ENCODE measurements around the gene TMPRSS11A.
A peak's percentile ranks its signal among the peaks of the same experiment; 100 is the strongest.

The TMPRSS11A gene, protein sequence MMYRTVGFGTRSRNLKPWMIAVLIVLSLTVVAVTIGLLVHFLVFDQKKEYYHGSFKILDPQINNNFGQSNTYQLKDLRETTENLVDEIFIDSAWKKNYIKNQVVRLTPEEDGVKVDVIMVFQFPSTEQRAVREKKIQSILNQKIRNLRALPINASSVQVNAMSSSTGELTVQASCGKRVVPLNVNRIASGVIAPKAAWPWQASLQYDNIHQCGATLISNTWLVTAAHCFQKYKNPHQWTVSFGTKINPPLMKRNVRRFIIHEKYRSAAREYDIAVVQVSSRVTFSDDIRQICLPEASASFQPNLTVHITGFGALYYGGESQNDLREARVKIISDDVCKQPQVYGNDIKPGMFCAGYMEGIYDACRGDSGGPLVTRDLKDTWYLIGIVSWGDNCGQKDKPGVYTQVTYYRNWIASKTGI

DNA sequence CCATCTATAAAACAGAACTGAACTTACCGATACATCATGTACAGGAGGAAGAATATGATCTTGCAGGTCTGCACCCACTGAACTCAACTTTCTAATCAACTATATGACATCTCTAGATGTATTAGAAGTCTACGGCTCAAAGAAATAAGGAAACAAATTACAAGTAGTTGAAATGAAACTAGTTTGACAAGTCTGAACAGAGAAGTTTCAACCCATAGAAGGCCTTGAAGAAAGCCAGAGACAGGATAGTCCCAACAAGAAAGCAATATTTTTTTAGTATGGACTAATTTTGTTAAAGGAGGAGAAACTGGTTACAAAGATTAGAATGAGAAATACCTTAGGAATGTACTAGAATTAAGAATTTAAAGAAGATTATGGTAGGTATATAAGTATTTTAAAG lies at the start of gene TMPRSS11A:
TMPRSS11A (minus strand) TSS at position 138 of the 400 bp plus-strand sequence; CDS start at position 38, 100 bp downstream.
- no peak for DNase-seq

DNA sequence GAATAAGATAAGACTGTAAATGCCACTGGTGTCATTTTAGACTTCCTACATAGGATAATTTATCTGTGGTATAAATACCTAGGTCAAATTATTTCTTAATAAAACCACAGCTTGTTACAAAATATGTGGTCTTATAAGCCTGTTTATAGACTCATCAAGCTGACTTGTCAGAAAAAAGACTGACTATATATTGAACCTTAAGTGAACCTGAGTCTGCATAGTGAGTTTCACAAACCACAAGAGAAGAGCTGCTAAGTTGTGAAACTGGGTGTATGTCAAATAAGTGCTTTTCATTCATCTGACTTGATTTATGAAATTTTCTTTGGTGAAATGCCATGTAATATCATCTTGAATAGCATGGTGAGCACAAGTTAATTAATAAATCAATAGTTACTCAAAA lies 48.4 kb upstream of the TMPRSS11A start:
- no peak for DNase-seq

DNA sequence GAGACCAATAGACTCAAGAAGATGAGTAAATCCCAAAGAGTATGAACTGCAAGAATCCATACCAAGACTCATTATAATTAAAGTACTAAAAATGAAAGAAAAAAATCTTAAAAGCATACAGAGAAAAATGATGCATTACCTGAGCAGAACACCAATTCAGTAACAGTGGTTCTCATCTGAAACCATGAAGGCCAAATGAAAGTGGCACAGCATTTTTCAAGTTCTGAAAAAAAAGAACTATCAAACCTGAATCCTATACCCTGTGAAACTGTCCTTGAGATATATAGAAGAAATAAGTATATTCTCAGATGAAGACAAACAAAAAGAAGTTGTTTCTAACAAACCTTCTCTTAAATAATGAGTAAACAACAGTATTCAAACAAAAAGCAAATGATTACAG lies 39.6 kb upstream of the TMPRSS11A start:
- DNase-seq = no peak

DNA sequence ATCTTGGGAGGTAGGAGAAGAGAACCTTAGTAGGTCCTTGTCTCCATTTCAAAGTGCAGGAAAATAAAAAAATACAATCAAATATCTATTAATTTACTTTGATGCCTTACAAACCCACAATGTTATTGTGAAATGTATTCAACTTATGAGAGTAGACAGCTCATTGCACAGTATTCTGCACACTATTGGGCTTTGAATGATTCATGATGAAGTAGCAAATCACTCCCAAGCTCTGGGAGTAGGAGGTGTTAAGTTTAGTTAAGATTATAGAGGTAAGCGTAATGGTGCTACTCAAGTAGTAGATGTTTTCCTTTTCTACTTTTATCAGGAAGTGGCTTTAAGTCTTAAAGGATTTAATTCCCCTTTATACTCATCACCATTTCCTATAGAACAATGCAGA lies 32.8 kb upstream of the TMPRSS11A start:
- no peak for DNase-seq

DNA sequence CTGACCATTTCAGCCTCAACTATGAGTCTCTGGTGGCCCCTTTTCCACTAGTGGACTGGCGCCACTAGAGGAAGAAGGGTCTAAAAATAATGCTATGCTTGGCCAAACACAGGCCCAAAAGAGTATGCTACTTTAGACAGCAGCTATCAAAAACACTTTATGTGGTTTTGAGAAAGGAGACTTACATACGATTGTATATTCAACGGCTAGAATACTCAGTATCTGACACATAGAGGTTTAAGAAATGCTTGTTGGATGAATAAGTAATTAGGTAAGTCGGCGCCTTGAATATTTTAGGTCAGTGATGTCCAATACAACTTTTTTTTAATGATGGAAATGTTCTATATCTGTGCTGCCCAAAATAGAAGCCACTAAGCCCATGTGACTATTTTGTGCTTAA lies 25.7 kb upstream of the TMPRSS11A start:
- no peak for DNase-seq

DNA sequence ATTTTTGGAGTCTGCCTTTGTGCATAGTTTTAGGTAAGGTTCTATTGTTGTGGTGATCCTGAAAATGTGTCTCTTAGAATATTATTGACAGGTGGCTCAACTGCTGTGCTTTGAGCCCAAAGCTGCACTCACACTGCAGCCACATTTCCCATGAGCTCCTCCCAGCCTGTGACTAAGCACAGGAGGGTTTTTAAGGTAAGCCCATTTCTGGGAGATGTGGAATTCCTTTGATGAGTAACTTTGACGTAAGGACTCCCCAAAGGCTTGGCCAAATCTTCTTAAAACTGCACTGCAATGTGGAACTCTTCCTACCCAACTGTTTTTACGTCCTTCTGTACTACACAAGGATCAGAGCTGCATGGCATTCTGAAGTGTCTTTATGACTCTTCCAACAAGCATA lies 20.0 kb upstream of the TMPRSS11A start:
- no peak for DNase-seq

DNA sequence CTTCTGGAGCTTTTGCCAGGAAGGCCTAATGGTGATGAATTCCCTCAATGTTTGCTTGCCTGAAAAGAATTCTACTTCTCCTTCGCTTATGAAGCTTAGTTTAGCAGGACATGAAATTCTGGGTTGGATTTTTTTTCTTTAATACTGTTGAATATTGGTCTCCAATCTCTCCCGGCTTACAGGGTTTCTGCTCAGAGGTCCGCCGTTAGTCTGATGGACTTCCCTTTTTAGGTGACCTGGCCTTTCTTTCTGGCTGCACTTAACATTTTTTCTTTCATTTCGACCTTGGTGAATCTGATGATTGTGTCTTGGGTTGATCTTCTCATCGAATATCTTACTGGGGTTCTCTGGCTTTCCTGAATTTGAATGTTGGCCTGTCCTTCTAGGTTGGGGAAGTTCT lies 17.2 kb upstream of the TMPRSS11A start:
- no peak for DNase-seq

DNA sequence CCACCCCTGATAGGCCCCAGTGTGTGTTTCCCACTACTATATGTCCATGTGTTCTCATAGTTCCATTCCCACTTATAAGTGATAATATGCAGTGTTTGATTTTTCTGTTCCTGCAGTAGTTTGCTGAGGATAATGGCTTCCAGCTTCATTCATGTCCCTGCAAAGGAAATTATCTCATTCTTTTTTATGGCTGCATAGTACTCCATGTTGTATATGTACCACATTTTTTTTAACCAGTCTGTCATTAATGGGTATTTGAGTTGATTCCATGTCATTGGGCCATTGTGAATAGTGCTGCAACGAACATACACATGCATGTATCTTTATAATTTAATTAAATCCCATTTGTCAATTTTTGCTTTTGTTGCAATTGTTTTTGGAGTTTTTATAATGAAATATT lies 10.3 kb upstream of the TMPRSS11A start:
- DNase-seq = no peak

DNA sequence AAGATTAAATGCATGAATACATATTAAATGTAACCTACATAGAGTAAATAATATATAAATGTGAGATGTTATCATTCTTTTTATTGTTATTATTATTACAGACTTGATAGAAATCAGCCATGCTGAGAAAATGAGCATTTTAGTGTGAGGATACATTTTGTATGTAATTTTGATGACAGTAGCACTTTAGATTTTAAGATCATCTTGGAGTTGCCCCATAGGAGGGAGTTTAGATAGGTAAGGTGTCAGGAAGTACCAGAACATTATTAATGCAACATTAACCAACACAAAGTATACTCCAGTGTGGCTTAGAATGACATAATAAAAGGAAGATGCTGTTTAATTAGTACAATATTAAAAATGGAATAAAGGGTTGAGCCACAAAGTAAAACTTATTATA lies 8.4 kb downstream of the TMPRSS11A start:
- DNase-seq = no peak

DNA sequence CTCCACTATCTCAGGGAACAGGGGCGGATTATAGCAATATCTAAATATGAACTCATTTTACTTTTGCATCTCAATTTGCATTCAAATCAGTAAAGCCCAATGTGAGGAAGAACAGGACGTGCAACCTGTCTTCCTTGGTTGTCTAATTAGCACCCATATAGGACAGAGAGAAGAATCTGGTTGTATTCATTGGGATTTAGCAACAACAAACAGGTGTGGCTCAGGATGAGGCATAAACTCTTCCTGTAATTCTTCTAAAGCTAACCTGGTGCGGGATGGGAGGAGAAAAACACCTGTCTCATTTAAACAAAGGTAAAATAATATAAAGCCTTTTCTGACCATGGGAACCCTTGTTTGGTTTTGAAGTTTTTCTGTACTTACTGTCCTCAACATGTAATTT lies 22.2 kb downstream of the TMPRSS11A start:
- DNase-seq = no peak

DNA sequence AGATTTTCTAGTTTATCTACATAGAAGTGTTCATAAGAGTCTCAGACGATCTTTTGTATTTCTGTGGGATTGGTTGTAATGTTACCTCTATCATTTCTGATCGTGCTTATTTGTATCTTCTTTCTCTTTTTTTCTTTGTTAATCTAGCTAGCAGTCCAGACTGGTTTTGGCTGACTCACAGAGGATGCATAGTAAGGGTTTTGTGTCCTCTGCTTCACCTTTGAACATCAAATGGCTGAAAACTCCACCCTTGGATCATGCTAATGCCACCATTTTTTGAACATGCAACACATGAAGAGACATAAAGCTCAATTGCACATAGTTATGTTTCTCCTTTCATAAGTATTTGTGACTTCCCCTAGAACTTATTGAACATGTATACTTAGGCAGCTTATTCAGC lies 22.8 kb downstream of the TMPRSS11A start:
- no peak for DNase-seq

DNA sequence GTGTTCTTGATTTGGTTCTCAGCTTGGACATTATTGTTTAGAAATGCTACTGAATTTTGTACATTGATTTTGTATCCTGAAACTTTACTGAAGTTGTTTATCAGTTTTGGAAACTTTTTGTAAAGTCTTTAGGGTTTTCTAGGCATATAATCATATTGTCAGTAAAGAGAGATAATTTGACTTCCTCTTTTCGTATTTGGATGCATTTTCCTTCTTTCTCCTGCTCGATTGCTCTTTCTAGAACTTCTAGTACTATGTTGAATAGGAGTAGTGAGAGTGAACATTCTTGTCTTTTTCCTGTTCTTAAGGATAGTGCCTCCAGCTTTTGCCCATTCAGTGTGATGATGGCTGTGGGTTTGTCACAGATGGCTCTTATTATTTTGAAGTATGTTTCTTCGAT lies 24.1 kb downstream of the TMPRSS11A start:
- DNase-seq = no peak

DNA sequence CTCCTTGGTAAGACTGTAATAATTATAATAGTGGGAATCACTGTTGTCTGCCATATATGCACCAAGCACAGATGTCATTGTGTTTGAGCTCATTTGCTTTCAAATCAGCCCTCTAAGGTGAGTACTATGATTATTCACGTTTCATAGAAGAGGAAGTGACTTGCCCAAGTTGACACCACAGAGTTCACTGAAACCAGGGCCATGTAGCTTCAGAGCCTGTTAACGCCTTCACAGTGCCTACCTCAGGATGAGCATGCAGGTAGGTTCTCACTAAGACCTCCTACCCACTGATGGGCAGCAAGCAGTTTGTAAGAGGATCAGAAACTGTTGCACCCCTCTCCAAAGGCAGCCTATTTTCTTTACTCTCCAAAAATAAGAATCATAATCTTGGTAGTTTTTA lies 27.4 kb downstream of the TMPRSS11A start:
- DNase-seq = peak; percentile 2

DNA sequence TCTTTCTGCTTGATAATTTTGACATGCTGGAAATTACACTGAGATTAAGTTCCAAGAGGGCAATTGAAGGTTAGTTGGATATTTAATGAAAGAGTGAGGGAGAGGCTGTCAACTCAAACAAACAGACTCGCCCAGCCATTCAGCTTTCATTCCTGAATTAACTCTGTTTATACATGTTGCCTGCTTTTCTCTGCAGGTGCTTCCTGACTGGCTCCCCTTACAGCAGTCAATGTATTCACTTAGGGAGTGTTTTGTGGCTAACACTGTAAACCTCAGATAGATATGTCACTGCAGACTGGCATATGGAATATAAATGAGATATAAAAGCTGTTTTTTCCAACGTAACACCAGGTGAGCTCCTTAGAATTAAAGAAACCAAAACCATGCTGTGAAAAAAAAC lies 28.7 kb downstream of the TMPRSS11A start:
- DNase-seq = no peak

DNA sequence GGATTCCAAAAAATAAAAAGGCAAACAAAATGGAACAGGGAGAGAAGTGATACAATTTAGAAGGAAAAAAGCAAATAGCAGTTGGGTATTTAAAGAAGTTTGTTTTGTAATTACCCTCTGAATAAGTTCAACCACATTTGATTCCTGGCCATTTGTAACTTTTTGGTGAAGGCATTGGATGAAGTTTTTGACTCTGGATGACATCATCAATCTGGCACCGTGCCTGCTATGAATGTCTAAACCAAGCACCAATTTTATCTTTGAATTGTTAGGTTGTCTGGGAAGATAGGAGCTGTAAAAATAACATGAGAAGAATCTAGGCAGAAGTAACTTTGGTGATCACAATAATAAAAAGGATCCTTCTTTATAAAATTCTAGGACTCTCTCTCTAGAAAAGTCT lies 29.5 kb downstream of the TMPRSS11A start:
- no peak for DNase-seq

DNA sequence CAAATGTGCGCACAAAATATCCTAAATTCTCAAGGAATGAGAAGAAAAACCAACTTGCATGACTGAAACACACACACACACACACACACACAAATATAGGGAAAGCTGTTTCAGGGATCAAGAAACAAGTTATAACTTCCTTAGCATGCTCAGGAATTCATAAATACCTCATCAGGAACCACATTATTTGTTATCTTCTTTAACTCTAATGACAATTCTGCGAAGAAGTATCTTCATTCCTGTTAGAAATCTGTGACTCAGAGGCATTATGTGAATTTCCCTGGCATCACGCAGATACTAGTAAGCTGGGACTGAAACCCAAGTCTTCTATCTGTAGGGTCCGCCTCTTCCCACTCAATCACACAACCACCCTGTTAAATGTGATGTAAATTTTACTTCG lies 30.3 kb downstream of the TMPRSS11A start:
- no peak for DNase-seq

DNA sequence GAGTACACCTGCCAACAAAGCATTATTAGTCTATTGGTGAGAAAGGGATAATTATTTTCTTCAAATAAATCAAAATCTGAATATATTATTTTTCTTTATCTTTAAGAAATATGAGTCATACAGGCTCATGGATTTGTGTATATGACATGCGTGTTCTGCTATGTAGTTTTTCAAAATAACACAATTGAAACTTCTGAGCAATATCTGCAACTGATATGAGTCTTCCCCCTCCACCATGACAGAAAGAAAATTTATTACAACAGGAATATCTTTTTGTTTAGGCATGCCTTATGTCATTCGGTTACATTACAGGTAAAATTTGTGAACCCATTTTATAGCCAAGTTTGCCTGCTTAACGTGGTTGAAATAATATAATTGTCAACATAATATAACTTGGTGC lies 32.0 kb downstream of the TMPRSS11A start:
- no peak for DNase-seq

DNA sequence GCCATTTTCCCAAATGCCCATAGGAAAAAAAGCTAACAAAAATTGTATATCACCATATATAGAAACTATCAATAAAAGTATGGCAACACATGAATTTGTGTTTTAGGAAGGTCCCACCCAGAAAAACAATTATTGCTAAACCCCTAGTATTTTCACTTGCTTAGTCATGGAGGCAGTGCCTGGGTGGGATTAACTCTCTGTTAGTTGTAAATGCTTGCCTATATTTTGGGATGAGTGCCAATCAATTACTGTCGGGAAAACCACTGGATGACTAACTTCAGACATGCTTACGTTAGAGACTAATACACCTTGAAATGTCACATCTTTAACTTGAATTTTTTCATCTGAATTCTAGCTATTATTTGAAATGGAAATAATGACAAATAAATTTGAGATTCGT lies 33.9 kb downstream of the TMPRSS11A start:
- no peak for DNase-seq

DNA sequence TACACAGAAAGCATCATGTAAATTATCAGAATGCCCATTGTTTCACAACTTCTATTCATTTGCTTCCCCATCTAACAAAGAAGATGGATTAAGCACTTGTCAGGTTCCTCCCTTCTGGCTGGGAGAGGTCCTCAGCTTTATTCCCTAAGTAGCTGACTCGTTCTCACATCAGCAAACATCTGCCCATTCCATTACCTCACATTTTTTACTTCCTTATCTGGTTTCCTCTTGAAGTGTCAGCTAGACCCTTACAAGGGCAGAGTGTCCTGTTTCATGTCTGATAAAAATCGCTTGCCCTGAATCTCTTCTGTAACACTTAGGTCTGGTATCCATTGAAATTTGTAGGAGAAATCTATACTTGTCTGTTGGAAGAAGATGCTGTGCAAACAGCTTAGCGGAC lies 34.7 kb downstream of the TMPRSS11A start:
- DNase-seq = no peak

DNA sequence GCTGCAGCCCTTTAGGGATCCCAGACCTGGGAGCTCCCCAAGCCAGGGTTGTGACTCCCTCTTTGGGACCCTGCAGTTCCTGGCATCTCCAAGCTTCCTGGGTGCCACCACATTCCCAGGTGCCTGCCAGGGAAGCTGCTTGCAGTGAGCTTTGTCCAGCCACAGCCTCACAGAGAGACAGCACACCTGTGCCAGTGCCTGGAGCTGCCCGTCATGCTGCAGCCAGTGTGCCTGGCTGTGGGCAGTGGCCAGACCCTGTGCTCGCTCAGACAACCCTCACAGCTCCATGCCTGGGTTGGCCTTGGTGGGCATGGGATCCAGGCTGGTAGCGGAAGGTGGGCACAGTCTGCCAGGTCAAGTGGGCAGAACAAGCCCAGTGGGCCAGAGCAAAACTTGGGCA lies 36.0 kb downstream of the TMPRSS11A start:
- DNase-seq = no peak

DNA sequence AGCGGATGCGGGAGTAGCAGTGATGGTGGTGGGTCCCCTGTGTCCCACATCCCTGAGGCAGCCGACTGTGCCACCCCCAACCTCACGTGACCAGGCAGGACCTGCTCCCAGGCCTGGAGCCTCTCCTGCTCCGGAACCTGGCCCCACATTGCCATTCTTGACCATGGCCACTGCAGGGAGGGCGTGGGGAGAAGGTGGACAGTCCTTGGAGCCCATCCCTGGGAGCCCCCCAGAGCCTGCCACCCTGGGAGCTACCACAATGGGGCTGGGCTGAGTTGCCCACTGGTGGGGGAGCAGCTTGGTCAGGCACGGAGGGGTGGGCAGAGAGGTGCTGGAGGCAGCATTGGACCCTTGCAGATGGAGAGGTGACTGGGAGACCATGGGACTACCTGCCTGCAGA lies 36.8 kb downstream of the TMPRSS11A start:
- no peak for DNase-seq

DNA sequence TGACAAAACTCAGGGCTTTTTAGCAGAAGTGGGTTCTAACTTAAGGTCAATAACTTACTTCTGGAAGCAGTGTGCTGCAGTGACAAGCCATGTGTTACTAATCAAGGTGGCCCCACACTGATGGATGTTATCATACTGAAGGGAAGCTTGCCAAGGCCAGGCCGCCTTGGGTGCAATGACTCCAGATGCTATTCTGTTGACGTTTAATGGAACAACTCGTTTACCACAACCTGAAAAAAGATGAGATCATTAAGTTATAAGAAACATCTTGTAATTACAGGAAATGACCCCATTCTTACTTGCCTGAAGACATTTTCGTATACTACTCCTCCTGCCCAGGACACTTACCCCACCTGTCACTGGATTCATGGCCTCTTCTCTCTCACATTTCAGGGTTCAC lies 40.6 kb downstream of the TMPRSS11A start:
- DNase-seq = no peak

DNA sequence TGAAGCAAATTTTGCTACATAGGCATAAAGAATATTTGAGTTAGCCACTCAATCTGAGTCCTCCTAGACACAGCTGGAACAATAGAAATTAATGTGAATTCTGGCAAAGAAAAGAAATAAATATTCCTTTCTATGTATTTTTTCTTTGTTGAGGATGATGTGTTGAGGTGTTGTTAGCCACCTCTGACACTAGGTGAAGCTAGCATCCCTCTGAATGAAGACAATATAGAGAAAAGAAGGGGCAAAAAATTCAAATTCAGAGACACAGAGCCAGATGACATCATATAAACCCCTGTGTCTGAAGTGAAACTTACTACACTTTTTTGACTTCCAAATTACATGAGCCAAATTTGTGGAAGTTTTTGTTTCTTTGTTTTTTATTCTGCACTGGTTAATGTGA lies 44.9 kb downstream of the TMPRSS11A start:
- no peak for DNase-seq

DNA sequence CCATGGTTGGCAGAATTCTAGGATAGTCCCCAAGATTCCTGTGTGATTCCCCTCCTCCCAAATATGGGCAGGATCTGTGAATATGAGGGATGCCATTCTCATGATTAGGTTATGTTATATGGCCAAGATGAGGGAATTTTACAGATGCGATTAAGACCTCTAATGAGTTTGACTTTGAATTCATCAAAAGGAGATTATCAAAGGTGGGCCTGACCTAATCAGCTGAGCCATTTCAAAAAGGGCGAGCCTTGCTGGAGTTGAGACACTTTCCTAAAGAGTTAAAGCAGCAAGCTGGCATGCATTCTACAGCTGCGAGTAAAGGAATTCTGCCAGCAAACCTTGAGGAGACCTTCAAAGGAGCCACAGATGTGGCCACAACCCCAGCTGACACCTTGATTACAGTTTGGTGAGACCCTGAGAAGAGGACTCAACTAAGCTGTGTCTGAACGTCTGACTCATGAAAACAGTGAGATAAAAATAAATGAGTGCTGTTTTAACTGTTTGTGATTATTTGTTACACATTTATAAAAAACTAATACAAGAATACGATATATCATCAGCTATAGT lies 47.8 kb downstream of the TMPRSS11A start:
- DNase-seq = no peak

DNA sequence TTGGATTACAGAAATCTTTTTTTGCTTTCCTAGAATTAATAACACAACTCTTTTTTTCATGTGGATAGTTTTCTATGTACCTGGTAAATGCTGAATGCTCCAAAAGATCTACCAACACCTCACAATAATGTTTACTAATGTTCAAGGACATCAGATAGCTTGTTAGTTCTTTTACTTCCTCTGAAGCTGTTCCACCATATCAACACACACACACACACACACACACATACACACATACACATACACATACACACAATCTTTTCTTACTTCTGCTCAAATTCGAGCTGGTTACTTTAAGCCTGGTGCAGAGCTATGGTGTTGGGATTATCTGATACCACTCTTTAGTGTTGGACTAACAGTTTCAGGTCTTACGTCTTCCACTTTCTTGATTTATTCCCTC lies 51.2 kb downstream of the TMPRSS11A start:
- no peak for DNase-seq

Measured in activated CD4-positive, alpha-beta T cell treated with anti-CD3 and anti-CD28 coated beads, Interleukin-2, Interleukin-6, amounts not matched to agents 100 ng/mL and 50 ng/mL, durations not matched to agents 16 hours and 8 hours (primary cell).